Motor neuron (in vitro differentiated cells): ENCODE data around the gene DESI2. TPM values are rescaled to one million over a fixed set of nuclear protein-coding genes. Genes with fewer than 3 reads are reported as not detected.

Experiments used
- ATAC-seq, 8 experiments: fragments of 200-7000 bp; cut with Tn5 transposase; replicated peaks in 6 of 8; 2 replicates each; pipeline ENCODE4 v1.8.0; 2021; ENCODE audit warnings: mild to moderate bottlenecking in 8 of 8, moderate library complexity in 8 of 8
- H3K27ac ChIP-seq, 2 donors: fragments of 250-450 bp; sonication (Bioruptor Pico); 2 replicates each; pipeline ENCODE4 v1.9.0; 2021; ENCODE audit warnings: antibody characterized with exemption in 2 of 2, mild to moderate bottlenecking in 2 of 2, moderate library complexity in 1 of 2
- H3K4me1 ChIP-seq, 2 donors: fragments of 250-450 bp; sonication (Bioruptor Pico); replicated peaks in 1 of 2; 2 replicates each; pipeline ENCODE4 v1.6.1; 2021; ENCODE audit warnings: antibody characterized with exemption in 2 of 2, mild to moderate bottlenecking in 2 of 2, moderate library complexity in 1 of 2
- H3K4me3 ChIP-seq, 5 donors: fragments of 250-450 bp; sonication (Bioruptor Pico); 2 replicates each; pipeline ENCODE4 v1.9.0; 2021; ENCODE audit warnings: antibody characterized with exemption in 5 of 5, mild to moderate bottlenecking in 5 of 5, moderate library complexity in 4 of 5
- WGBS, 10 experiments: fragments of 450-650 bp; shearing (Covaris generic); methylation state at CpG; one replicate each; pipeline ENCODE4 v1.0.0; 2022; 5-methylcytosine and 5-hydroxymethylcytosine counted together
- in situ Hi-C, 9 experiments: fragments of 400-800 bp; cut with MboI; loops; one replicate each; pipeline ENCODE4 v1.15.0; 2021; ENCODE audit warnings: low sequenced_read_pairs in 9 of 9, low pct_unique_long_range_greater_than_20kb in 2 of 9; ENCODE audit not compliant: unreplicated experiment in 9 of 9
- total RNA-seq, 8 experiments: library from RNA; unstranded; fragments of 300-600 nt; gene quantifications; 2 replicates each; pipeline versions ENCODE4 v1.2.3 to v1.2.4, GENCODE V29; 2022

DESI2 gene
- total RNA-seq: 10 to 100 TPM; 23.1 to 43.4 (median 38.8) TPM

DNA sequence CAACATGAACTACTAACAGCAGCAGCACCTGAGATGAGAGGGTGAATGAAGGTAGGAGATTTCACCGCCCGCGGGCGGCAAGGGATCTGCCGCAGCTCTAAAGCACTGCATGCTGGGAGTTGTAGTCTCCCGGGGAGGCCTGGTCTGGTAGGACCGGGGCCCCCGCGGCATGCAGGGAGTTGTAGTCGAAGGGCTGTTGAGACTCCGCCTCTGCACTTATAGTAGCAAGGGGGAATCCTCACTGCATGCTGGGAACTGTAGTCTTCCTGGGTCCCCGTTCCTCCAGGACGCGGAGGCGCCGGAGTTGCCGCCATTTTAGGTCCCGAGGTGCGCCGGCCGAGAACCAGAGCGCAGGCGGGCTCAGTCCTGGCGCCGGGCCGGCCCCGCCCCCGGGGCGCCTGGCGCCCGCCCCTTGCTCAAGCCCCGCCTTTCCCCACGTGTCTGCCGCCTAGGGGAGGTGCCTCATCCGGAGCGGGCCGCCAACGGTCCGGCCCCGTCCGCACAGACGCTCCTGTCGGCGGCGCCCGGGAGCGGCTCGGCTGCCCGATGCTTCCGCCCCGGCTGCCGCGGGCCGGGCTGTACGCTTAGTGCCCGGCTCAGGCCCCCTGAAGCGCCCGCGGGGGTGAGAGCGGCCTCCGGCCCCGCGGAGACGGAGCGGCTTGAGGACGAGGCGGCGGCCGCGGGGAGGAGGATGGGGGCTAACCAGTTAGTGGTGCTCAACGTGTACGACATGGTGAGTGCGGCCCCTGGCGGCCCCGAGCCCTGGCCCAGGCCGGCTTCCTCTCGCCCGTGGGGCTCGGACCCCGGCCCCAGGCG lies at the start of gene DESI2:
Gene DESI2 (plus strand): TSS at position 504 of the 816 bp plus-strand sequence. CDS start 188 bp downstream, at position 692.
- ATAC-seq: peak; percentile 88 to 93 (median 92)

DNA sequence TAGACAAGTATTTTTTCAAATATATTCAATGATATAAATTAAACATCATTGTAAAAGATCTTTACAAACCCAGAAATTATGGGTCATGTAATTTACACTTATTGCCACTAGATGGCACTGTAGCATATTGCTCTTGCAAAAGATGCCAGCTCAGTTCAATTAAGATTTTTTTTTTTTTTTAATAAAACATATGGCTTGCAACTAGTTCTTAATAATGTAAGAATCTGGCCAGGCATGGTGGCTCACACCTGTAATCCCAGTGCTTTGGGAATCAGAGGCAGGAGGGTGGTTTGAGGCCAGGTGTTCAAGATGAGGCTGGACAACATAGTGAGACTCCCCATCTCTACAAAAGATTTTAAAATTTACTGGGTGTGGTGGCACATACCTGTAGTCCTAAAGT lies 49.4 kb upstream of the DESI2 start:
- H3K4me3 ChIP-seq: no peak overlapping the region
- in situ Hi-C loops: loop anchor here (10.0 to 25.0 kb wide), 5 partner anchors 184 to 441 kb away; no protein-coding TSS in a partner anchor
- ATAC-seq: no peak
- peaks cover 7 to 16% of the 10 kb centered on the region in 2 donors for H3K4me1 ChIP-seq
- H3K27ac ChIP-seq: no peak overlapping the region

More for the DNA sequence above, at the start of gene DESI2:
- Histone ChIP-seq H3K4me3 (peak within 1 kb of the TSS; percentile 71 to 96 (median 83)), H3K27ac (peak within 1 kb of the TSS; percentile 87 to 91), H3K4me1 (peaks cover 12 to 29% of the 10 kb centered on the region in 2 donors)
- in situ Hi-C loops: no loop called here
- 0 to 3% (median 0%) methylated on average over 2 to 15 of the region's 81 CpGs; no CpG with 5 or more reads in 5 of the 10 experiments for WGBS, 10 experiments

DNA sequence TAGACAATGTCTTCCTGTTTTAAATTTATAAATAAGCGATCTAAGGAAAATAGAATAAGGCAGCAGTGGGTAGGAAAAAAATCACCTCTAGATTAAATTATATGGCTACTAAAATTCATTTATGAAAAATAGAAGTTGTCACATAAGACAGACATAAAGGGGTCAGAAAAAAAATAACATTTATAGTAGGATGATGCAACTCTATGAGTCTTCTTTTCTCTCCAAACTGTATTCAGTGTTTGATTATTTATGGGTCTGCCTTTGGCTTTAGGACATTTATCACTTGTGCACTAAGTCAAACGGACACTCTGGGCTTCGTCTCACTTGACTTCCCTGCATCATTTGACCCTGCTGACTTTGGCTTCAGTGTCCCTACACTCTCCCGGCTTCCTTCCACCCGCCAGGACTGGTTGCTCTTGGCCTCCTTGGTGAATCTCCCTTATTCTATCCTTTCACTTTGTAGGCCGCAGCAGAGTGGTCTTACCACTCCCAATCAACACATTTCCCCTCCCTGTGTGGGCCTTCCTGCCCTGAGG lies 47.0 kb upstream of the DESI2 start:
- H3K27ac ChIP-seq: peak overlapping the region in 1 of 2 donors; percentile 21
- ATAC-seq: peak in 5 of 8 experiments; percentile 61 to 92 (median 86)
- H3K4me1 ChIP-seq: peaks cover 7 to 16% of the 10 kb centered on the region in 2 donors
- WGBS, 10 experiments: 40 to 100% (median 71%) methylated on average over 1 to 6 of the region's 6 CpGs
- no peak overlapping the region for H3K4me3 ChIP-seq
- in situ Hi-C loops: loop anchor here (10.0 to 25.0 kb wide), 5 partner anchors 181 to 439 kb away; no protein-coding TSS in a partner anchor

DNA sequence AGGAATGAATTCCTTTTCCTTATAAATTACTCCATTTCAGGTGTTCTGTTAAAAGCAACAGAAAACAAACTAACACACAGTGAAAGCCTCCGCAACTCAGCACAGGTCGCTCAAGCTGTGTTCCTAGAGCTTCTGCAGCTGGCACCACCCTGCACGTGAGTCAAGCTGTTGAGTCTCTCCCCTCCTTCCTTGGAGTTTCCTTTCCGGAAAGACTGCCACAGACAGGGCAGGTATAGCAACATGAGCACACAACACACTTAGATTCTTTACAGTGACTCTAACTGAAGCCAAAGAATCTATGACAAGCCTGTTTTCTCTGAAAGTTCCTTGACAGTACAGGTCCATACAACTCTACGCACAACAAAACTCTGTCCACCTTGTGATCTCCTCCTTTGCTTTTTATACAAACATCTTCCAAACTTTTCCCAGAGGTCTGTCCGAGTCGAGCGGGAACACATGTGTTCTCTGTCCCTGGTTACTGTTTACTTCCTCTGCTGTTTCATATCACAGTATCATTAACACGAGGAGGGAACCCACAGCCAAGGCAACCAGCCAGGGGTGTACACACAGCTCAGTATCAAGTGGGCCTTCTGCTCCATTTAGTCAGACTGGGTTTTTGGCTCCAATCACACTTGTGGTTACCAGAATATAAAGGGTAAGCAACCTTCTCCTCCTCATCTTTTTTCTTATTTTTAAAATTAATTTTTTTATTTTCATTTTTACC lies 38.7 kb upstream of the DESI2 start:
- Histone ChIP-seq H3K4me1 (peaks cover 0 to 6% of the 10 kb centered on the region in 2 donors), H3K4me3 (no peak overlapping the region), H3K27ac (no peak overlapping the region)
- in situ Hi-C loops: loop anchor here in 7 of 9 experiments (25.0 kb wide), 3 partner anchors 173 to 423 kb away; no protein-coding TSS in a partner anchor
- no peak for ATAC-seq
- WGBS, 10 experiments: 0 to 94% (median 84%) methylated on average over 1 to 9 of the region's 9 CpGs; no CpG with 5 or more reads in 1 of the 10 experiments

DNA sequence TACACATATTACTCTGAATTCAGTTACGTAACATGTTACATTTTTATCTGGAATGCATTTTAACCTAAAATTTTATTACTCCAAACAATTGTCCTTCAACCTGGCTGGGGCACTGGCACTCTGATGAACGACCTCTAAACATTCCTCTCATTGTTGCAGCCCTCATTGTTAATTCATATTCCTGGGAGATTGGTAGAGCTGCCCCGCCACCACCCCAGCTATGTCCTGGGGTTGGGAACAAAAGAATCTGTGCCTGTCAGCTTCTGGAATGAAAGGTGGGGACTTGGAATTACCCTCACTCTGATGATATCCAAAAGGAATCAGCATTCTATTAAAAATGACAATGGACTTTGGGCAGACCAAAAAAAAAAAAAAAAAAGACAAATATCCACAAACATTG lies 38.0 kb upstream of the DESI2 start:
- ATAC-seq: no peak
- in situ Hi-C loops: loop anchor here in 7 of 9 experiments (25.0 kb wide), 3 partner anchors 172 to 422 kb away; no protein-coding TSS in a partner anchor
- Histone ChIP-seq H3K27ac (no peak overlapping the region), H3K4me3 (no peak overlapping the region), H3K4me1 (peaks cover 0 to 6% of the 10 kb centered on the region in 2 donors)
- 17 to 59% (median 46%) methylated on average over 2 to 3 of the region's 3 CpGs; no CpG with 5 or more reads in 1 of the 10 experiments for WGBS, 10 experiments

DNA sequence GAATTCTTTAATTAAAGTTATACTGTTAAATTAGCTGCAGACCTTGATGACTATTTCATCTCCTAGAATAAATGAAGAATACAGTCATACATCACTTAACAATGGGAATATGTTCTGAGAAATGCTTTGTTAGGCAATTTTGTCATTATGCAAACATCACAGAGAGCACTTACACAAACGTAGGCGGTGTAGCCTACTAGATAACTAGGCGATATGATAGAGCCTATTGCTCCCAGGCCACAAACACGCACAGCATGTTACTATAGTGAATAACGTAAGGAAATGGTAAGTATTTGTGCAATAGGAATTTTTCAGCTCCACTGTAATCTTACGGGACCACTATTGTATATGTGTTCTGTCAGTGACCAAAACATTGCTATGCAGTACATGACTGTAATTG lies 37.6 kb upstream of the DESI2 start:
- in situ Hi-C loops: loop anchor here in 7 of 9 experiments (25.0 kb wide), 3 partner anchors 172 to 422 kb away; no protein-coding TSS in a partner anchor
- 60 to 100% (median 85%) methylated on average over 1 to 6 of the region's 6 CpGs; no CpG with 5 or more reads in 2 of the 10 experiments for WGBS, 10 experiments
- H3K27ac ChIP-seq: no peak overlapping the region
- peaks cover 0 to 6% of the 10 kb centered on the region in 2 donors for H3K4me1 ChIP-seq
- H3K4me3 ChIP-seq: no peak overlapping the region
- no peak for ATAC-seq

DNA sequence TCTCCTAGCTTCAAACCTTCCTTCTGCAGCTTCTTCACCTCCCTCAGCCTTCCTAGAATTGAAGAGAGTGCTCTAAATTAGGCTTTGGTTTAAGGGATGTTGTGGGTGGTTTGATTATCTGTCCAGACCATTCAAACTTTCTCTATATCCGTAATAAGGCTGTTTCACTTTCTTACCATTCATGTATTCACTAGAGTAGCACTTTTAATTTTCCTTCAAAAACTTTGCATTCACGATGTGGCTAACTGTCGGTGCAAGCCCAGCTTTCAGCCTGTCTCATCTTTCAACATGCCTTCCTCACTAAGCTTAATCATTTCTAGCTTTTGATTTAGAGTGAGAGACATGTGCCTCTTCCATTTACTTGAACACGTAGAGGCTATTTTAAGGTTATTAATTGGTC lies 26.2 kb upstream of the DESI2 start:
- H3K4me1 ChIP-seq: no peaks in the 10 kb centered on the region
- in situ Hi-C loops: loop anchor here in 1 of 9 experiments (25.0 kb wide), 1 partner anchor 361 kb away; no protein-coding TSS in a partner anchor
- H3K27ac ChIP-seq: no peak overlapping the region
- ATAC-seq: no peak
- no peak overlapping the region for H3K4me3 ChIP-seq
- 72 to 94% (median 81%) methylated on average over 2 to 4 of the region's 4 CpGs; no CpG with 5 or more reads in 1 of the 10 experiments for WGBS, 10 experiments

DNA sequence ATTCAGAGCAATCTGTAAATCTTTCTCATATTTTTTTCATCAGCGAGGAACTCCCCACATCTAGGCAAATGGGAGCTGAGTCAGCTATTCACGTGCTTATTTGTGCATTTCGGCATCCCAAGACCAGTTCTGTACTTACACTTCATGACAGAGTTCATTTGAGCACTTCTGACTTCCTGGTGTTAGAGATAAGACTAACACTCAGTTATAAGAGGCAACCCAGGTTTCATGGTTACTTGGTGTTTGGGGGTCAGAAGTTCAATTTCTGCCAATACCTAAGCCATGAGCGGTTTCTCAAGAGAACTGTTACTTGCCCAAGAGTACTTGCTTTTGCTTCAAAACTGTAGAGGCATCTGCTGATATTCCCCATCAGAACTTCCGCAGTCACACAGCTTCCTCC lies 24.1 kb upstream of the DESI2 start:
- 20 to 100% (median 87%) methylated on average over 1 to 5 of the region's 5 CpGs; no CpG with 5 or more reads in 2 of the 10 experiments for WGBS, 10 experiments
- in situ Hi-C loops: loop anchor here in 1 of 9 experiments (25.0 kb wide), 1 partner anchor 359 kb away; no protein-coding TSS in a partner anchor
- no peak overlapping the region for H3K4me3 ChIP-seq
- ATAC-seq: peak in 2 of 8 experiments; percentile 58 to 79
- H3K27ac ChIP-seq: no peak overlapping the region
- no peaks in the 10 kb centered on the region for H3K4me1 ChIP-seq

DNA sequence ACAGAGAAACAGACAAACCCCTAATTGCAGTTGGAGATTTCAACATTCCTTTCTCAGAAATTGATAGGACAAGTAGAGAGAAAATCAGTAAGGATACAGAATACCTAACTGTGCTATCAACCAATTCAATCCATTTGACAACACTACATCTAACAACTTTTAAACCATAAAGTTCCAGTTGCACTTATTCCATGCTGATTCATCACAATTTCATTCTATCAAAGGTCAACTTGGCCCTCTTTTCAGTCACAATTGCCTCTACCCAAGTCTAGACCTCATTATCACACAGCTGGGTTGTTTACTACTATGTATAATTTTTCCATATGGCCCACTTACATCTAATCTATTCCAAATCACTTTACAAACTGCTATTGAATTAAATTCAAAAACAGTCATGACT lies 19.8 kb upstream of the DESI2 start:
- Histone ChIP-seq H3K4me1 (no peaks in the 10 kb centered on the region), H3K27ac (no peak overlapping the region), H3K4me3 (no peak overlapping the region)
- no peak for ATAC-seq
- in situ Hi-C loops: loop anchor here in 1 of 9 experiments (25.0 kb wide), 1 partner anchor 354 kb away; no protein-coding TSS in a partner anchor

DNA sequence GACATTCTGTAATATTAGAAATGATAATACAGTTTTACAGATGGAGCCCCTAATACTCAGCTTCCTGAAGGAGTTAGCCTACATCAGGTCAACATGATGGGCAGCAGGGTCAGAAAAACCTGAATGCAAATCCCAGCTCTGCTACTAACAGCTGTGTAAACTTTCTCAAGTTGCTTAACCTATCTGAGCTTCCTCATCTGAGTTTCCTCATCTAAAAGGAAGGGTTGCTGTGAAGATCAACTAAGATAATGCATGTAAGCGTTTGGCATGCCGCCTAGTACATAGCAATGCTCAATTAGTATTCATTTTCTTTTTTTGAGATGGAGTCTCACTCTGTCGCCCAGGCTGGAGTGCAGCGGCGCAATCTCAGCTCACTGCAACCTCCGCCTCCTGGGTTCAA lies 18.4 kb upstream of the DESI2 start:
- no peak overlapping the region for H3K27ac ChIP-seq
- ATAC-seq: no peak
- no peak overlapping the region for H3K4me3 ChIP-seq
- in situ Hi-C loops: loop anchor here in 1 of 9 experiments (25.0 kb wide), 1 partner anchor 353 kb away; no protein-coding TSS in a partner anchor
- H3K4me1 ChIP-seq: no peaks in the 10 kb centered on the region
- WGBS, 10 experiments: 80 to 100% (median 92%) methylated on average over 1 to 6 of the region's 6 CpGs; no CpG with 5 or more reads in 1 of the 10 experiments

DNA sequence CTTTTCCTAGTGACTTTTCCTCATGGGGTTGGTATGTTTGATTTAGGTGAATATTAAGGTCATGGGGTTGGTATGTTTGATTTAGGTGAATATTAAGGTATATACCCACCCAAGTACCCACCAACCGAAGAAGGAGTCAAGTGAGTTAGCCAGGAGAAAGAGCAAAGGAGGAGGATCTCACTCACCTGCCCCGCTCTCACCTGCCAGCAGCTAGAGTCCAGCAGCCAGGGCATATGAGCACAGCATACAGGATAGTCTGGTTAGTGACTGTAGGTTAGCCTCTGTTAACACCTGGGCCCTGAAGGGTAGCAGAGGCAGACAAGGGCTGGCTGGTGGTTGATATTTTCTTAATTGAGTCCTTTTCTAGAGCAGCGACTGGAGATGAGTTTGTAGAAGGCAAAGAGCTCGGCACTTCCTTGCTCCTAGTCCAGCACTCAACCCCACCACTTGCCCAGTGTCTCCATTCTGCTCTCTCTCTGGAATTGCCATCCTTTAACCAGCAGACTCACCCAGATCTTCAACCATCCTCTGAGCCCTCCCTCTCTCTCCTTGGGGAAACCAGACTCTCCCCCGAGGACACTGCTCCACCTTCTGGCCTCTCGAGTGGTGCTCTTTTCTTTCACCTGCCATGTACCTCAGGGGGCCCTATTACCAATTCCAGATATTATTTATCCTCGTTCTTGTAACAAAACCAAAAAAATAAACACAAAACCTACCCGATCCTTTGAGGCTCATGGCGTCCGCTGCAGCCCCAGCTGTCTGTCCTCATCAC lies 16.3 kb upstream of the DESI2 start:
- in situ Hi-C loops: loop anchor here in 1 of 9 experiments (25.0 kb wide), 1 partner anchor 351 kb away; no protein-coding TSS in a partner anchor

DNA sequence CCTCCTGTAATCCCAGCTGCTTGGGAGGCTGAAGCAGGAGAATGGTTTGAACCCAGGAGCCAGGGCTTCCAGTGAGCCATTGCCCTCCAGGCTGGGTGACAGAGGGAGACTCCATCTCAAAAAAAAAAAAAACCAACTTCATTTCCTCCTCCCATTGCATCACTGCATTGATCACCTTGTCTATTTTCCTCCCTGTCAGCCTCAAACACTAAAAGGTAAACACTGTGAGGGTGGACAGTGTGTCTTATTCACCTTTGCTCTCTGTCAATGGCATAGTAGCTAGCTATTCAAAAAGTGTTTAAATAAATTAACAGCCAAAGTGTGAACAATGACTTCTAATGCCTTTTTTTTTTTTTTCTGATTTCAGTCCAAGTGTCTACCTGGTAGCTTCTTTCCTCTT lies 13.4 kb upstream of the DESI2 start:
- ATAC-seq: no peak
- in situ Hi-C loops: loop anchor here in 1 of 9 experiments (25.0 kb wide), 1 partner anchor 348 kb away; no protein-coding TSS in a partner anchor

More for the DNA sequence above, 16.3 kb upstream of the DESI2 start:
- ATAC-seq: no peak
- Histone ChIP-seq H3K4me1 (no peaks in the 10 kb centered on the region), H3K27ac (no peak overlapping the region), H3K4me3 (no peak overlapping the region)
- WGBS, 10 experiments: 0 to 93% (median 83%) methylated on average over 1 to 10 of the region's 10 CpGs

More for the DNA sequence above, 13.4 kb upstream of the DESI2 start:
- H3K4me1 ChIP-seq: no peaks in the 10 kb centered on the region
- no peak overlapping the region for H3K27ac ChIP-seq
- H3K4me3 ChIP-seq: no peak overlapping the region
